Stimulated activated CD4-positive, alpha-beta T cell treated with anti-CD3 and anti-CD28 coated beads, TNF-alpha, amount 100 ng/mL, for 24 hours (primary cell): ENCODE data around the gene TSHZ2.

Source experiments
- DNase-seq, 3 experiments: peaks; one replicate each; pipeline ENCODE4 v3.0.0-alpha.2; 2020; ENCODE audit warnings: low read depth in 3 of 3

TSHZ2 gene

GRCh38 chr20:53379014-53379832, 407.1 kb downstream of the TSHZ2 start:
- no peak for DNase-seq

- no peak for DNase-seq
Observed at GRCh38 chr20:53379833-53380120, 407.6 kb downstream of the TSHZ2 start.

GRCh38 chr20:53381568-53382262, 409.6 kb downstream of the TSHZ2 start:
- no peak for DNase-seq

- no peak for DNase-seq
Observed at GRCh38 chr20:53382263-53382844, 410.2 kb downstream of the TSHZ2 start.

GRCh38 chr20:53383916-53384315, 411.8 kb downstream of the TSHZ2 start:
- no peak for DNase-seq

GRCh38 chr20:53384392-53384791, 412.2 kb downstream of the TSHZ2 start:
- no peak for DNase-seq

GRCh38 chr20:53385941-53386767, 414.0 kb downstream of the TSHZ2 start:
- DNase-seq, result no peak

- peak in 1 of 3 experiments; percentile 3 for DNase-seq
Observed at GRCh38 chr20:53387983-53388675, 416.0 kb downstream of the TSHZ2 start.

- no peak for DNase-seq
Observed at GRCh38 chr20:53389516-53390300, 417.6 kb downstream of the TSHZ2 start.

GRCh38 chr20:53390770-53391169, 418.6 kb downstream of the TSHZ2 start:
- no peak for DNase-seq

- DNase-seq, result no peak
Observed at GRCh38 chr20:53394433-53394832, 422.3 kb downstream of the TSHZ2 start.

GRCh38 chr20:53395188-53395923, 423.2 kb downstream of the TSHZ2 start:
- no peak for DNase-seq

- no peak for DNase-seq
Observed at GRCh38 chr20:53399083-53399482, 426.9 kb downstream of the TSHZ2 start.

- no peak for DNase-seq
Observed at GRCh38 chr20:53399592-53400335, 427.6 kb downstream of the TSHZ2 start.

GRCh38 chr20:53402233-53403005, 430.3 kb downstream of the TSHZ2 start:
- peak in 1 of 3 experiments; percentile 6 for DNase-seq

- no peak for DNase-seq
Observed at GRCh38 chr20:53403029-53403428, 430.9 kb downstream of the TSHZ2 start.

- no peak for DNase-seq
Observed at GRCh38 chr20:53405139-53405538, 433.0 kb downstream of the TSHZ2 start.

GRCh38 chr20:53406580-53406979, 434.4 kb downstream of the TSHZ2 start:
- no peak for DNase-seq
